Measurements from ENCODE around the gene ISG15.

DNA sequence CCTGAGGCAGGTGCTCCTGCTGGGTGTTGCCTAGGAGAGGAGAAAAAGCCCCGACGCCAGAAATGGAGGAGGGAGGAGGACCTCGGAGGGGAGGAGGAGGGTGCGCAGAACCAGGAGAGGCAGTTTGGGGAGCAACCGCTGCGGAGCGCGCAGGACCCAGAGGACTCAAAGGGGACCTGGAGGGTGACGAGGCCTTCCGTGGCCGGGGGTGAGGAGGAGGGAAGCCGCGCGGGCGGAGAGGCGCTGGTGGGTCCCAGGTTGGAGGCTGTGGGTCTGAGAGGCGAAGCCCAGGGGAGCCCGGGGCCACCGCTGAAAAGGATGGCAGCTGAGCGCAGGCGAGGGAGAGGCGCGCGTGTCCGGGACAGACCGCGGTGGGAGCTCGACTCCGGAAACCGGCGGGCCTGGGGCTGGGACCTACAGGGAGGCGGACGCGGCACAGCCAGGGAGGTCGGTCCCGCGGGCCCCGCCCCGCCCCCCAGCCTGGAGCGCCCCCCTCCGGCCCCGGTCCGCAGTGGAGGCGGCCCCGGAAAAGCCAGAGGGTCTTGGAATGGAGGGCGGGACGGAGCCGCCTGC, 45.7 kb downstream of the ISG15 start:
- TF ChIP-seq POLR2A (IDR thresholded peaks at IDR 0.05) (no peak), POLR2AphosphoS5 (IDR thresholded peaks at IDR 0.05) (no peak), EP300 (IDR thresholded peaks at IDR 0.05) (no peak)
- TF ChIP-seq, protein P1, sequence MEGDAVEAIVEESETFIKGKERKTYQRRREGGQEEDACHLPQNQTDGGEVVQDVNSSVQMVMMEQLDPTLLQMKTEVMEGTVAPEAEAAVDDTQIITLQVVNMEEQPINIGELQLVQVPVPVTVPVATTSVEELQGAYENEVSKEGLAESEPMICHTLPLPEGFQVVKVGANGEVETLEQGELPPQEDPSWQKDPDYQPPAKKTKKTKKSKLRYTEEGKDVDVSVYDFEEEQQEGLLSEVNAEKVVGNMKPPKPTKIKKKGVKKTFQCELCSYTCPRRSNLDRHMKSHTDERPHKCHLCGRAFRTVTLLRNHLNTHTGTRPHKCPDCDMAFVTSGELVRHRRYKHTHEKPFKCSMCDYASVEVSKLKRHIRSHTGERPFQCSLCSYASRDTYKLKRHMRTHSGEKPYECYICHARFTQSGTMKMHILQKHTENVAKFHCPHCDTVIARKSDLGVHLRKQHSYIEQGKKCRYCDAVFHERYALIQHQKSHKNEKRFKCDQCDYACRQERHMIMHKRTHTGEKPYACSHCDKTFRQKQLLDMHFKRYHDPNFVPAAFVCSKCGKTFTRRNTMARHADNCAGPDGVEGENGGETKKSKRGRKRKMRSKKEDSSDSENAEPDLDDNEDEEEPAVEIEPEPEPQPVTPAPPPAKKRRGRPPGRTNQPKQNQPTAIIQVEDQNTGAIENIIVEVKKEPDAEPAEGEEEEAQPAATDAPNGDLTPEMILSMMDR (IDR thresholded peaks at IDR 0.05): peak in 1 of 4 experiments; percentile 28
